ENCODE measurements around the gene HMSD.

GRCh38 chr18:63992751-63993150 is 43.6 kb downstream of the HMSD start:
- TF ChIP-seq CTCF (IDR thresholded peaks at IDR 0.05; ENCODE audit: poor library complexity) (no peak), EZH2 (IDR thresholded peaks at IDR 0.05; ENCODE audit: borderline replicate concordance) (no peak), EZH2phosphoT487 (IDR thresholded peaks at IDR 0.05; ENCODE audit: low read depth, severe bottlenecking, unreplicated experiment) (no peak)

All from hepatocyte (in vitro differentiated cells).